HG03095 (cell line): ENCODE measurements around the gene ZBTB5.
"Not testable (repeated sequence)": the region's sequence is repeated elsewhere in the genome, so short reads cannot be mapped to it uniquely, and the experiment has no call there.

Source experiments
- ATAC-seq: cut with Tn5 transposase; IDR thresholded peaks from one replicate; pipeline ENCODE4 v1.9.1; 2021; ENCODE audit warnings: moderate library complexity; ENCODE audit not compliant: unreplicated experiment

ZBTB5 gene

DNA sequence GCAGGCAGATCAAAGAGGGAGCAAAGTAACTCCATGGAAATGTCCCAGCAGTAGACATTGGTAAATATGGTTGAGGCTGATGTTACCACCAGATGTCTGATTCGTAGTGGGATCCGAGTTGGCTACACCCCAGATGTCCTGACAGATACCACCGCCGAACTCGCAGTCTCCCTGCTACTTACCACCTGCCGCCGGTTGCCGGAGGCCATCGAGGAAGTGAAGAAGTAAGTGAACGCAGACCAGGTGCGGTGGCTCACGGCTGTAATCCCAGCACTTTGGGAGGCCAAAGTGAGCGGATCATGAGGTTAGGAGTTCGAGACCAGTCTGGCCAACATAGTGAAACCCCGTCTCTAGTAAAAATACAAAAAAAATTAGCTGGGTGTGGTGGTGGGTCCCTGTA, 38.8 kb downstream of the ZBTB5 start:
- not testable (repeated sequence) for ATAC-seq

DNA sequence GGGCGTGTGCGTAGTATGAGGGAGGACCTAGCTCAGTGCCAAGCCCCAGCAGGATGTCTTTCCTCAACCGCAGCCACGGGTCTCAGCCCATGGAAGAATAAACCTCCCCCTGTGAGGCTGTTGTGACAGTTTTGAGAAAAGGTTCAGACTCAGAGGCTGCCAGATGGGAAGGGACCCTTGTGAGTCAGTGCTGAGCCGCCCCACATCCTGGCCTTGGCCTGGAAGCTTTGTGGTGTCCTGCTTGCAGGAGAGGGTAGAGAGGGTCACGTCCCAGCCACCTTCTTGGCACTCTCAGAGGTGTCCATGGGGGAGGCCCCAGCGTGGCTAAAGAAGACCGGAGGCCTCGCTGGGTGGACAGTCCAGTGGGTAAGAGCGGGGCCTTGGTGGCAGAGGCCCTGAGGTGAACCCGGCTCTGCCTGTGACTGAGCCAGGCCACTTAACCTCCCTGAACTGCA, 39.9 kb downstream of the ZBTB5 start:
- ATAC-seq: no peak

DNA sequence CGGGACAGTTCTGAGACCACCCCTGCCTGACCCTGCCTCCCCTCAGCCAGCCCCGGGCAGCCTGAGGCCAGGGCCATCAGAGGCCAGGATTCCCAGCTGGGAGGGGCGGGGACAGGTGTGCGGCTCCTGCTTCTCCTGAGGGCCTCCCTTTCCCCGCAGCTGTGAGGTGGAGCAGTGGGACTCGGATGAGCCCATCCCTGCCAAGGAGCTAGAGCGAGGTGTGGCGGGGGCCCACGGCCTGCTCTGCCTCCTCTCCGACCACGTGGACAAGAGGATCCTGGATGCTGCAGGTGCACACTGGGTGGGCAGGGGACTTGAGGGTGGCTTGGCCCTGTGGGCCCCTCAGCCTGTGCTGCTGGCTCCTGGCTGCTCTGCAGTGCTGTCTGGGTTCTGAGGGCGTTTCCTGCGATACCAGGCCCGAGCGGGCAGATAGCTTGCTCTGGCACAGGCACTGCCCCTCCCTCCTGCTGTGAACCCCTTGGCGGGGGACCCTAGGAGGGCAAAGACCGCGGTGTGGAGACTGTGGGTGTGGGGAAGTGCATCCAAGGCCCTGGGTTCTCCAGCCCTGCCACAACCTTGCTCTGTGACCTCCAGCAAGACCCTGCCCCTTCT, 40.5 kb downstream of the ZBTB5 start:
- ATAC-seq: no peak

DNA sequence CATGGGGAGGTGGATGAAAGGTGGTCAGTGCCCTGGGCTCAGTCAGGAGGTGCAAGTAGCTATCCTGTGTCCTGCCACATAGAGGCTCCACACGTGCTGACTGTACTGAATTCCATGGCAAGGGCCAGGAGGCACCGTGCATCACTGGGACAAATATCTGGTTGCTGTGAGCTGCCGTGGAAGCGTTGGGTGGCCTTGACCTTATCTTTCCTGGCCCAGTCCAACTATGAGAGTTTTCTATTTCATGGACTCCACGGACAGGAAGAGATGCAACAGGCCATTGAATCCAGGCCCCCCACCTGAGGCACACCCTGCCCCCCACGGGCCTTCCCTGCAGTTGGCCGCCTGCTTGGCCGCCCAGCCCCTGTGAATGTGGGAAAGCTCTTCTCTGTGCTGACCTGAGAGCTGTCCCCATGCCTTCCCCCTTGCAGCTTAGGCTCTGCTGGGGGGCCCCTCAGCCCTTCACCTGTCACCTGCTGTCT, 41.0 kb downstream of the ZBTB5 start:
- no peak for ATAC-seq

DNA sequence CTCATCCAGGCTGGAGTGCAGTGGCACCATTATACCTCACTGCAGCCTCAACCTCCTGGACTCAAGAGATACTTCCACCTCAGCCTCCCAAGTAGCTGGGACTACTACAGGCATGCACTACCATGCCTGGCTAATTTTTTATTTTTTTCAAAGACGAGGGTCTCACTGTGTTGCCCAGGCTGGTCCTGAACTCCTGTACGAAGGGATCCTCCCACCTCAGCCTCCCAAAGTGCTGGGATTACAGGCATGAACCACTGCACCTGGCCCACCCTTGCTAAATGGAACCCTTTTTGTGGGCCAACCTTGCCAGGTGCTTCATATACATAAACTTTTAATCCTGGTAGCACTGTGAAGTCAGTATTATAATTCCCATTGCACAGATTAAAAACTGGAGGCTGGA, 41.7 kb downstream of the ZBTB5 start:
- ATAC-seq: no peak

DNA sequence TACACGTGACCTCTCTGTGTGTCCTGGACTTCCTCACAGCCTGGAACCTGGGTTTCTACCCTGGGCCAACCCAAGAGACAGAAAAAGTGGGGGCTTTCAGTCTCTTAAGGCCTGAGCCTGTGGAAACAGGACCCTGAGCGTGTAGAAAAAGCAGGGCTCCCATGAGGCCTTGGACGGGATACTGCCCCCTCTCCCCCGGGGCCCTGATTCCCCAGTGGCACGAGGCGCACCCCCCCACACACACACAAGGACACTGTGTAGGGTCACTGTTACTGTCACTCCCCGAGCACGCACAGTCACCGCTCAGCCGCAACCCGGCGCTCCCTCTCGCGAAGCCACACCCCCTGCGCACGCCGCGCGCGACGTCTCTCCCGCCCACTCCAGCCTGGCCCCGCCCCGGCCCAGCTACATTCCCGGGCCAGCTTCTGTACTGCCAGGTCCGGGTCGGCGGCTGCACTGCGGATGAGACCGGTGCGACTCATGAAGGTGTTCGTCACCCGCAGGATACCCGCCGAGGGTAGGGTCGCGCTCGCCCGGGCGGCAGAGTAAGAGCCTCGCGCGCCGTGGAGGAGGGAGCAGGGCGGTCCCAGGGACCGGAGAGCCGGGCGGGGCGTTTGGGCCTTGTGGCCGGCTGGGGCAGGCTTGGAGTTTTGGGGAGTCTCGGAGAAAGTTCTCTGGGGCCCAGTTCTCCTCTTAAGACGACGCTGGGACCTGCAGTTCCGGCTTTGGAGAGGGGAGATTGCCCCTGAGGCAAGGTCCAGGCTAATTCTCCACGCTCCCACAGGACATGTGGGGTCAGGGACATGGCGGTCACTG, 42.8 kb downstream of the ZBTB5 start, which contains the start of gene GRHPR:
Gene GRHPR, plus strand, starts transcription at position 408 of the 816 bp plus-strand sequence. Its CDS starts 55 bp downstream, at position 463.
- ATAC-seq: peak; percentile 92

DNA sequence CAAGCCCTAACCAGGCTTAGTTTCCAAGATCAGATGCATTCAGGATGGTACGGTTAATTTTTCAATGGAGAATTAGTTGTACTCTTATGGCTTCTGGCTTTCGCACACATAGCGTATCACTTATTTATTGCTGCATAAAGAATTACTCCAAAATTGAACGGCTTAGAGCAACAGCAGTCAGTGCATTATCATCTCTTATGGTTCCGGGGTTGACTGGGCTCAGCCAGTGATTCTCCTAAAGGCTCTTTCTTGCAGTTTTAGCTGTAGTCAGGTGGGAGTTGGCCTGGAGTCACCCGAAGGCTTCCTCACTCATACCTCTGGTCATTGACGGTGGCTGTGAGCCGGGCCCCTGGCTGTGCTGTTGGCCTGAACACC, 43.3 kb downstream of the ZBTB5 start:
- ATAC-seq: no peak

DNA sequence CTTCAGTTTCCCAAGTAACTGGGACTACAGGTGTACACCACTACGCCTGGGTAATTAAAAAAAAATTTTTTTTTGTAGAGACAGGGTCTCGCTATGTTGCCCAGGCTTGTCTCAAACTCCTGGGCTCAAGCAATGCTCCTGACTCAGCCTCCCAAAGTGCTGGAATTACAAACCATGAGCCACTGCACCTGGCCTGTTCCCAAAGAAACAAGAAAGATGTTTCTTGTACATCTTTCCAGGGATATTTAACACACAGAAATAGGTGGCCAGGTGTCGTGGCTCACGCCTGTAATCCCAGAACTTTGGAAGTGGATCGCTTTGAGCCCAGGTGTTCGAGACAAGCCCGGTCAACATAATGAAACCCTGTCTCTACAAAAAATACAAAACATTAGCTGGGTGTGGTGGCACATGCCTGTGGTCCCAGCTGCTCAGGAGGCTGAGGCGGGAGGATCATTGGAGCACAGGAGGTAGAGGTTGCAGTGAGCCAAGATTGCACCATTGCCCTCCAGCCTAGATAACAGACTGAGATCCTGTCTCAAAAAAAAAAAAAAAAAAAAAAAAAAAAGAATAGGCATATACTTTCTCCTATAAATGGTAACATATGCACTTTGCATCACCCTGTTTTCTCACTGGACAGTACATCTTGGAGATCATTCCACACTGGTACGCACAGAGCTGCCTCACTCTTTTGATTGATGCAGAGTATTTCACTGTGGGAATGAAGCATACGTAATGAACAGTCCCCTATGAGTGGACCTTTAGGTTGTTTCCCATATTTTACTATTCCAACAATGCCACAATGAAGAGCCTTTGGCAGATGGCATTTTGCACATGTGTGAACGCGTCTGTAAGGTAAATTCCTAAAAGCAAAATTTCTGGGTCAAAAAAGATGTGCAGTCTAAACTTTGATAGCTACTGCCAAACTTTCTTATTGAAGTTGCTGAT, 44.7 kb downstream of the ZBTB5 start:
- no peak for ATAC-seq

DNA sequence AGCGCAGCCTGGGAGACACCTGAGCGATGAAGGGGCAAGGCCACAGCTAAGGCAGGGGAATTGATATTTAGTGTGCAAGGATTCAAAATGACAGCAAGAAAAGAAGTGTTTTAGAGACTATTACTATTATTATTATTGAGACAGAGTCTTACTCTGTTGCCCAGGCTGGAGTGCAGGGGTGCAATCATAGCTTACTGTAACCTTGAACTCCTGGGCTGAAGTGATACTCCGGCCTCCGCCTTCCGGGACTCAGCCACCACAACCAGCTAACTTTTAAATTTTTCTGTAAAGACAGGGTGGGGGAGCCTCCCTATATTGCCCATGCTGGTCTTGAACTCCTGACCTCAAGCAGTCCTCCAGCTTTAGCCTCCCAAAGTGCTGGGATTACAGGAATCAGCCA, 46.0 kb downstream of the ZBTB5 start:
- ATAC-seq: no peak

DNA sequence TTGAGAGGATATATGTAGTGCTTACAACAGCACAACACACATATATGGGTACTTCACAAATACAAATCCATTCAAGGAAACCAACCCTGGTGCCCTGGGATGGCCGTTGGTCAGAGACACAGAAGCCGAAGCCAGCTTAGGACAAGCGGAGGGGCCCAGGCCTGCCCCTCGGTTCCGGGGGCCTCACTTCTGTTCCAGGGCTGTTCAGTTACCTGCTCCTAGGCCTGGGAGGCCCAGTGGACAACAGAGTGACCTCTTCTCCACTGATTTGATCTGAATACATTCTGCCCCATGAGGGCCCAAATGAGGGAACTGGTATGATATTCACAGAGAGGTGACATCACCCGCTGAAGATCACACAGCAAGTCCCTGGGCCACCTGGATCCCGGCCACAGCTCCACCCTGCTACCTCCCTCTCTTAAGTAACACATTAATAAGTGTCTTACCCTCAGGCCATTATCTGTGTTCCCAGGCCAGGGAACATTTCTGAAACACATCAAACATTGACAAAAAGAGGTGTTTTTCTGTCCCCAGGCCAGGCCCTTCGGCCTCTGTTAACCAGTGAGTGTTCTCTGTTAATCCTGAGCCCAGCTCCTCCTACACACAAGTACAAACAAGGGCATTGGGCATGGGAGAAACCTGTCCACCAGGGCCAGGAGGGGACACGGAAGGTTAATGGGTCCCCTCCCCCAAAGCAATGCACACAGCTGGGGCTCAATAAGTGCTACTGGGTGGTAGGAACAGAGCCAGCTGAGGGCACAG, 47.2 kb downstream of the ZBTB5 start:
- no peak for ATAC-seq

DNA sequence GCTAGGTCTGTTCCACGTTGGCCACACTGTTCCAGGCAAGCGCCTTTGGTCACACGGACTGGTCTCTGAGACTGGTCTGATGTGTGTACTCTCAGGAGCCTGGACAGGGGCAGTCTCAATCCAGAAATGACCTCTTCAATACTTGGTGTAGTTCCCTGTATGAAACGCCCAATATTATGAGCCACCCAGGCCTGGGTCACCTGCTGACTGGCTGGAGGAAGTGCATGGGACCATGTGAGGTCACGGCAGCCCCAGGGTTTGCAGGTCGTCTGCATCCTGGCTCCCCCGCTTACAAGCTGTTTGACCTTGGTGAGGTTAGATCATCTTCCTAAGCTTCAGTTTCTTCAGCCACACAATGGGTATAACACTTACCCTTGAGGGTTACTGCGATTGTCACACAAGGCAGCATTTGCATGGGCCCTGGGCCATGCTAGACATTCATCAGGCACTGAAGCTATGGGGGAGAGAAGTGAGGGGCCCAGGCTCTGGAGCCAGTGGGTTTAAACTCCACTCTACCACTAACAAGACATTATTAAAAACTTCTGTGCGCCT, 47.9 kb downstream of the ZBTB5 start:
- ATAC-seq: no peak

DNA sequence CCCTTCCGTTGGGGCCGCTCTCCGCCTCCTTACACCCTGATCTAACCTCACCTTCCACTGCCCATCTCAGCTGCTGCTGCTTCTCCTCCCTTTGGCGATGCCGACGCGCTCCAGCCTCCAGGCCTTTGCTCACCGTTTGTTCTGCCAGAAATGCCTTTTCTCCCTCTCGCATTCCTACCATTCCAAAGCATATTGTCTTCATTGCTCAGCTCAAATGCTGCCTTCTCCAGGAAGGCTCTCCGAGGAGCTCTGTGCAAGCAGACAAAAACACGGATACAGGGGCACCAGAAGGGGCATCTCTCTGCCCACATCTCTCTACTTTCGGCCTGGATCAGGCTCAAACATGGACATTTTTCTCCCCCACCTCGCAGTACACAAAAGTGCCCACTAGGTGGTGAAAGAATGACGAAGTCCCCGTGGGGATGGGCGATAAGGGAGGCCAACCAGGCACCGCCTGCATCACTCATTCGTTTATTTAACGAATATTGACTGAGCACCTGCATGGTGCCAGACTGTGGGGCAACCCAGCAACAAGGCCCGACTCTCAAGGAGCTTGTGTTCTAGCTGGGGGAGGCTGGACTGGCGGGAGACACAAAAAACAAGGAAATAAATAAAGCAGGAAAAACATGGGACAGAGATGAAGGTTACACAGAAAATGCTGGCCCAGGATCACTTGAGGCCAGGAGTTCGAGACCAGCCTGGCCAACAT, 50.1 kb downstream of the ZBTB5 start:
- no peak for ATAC-seq

DNA sequence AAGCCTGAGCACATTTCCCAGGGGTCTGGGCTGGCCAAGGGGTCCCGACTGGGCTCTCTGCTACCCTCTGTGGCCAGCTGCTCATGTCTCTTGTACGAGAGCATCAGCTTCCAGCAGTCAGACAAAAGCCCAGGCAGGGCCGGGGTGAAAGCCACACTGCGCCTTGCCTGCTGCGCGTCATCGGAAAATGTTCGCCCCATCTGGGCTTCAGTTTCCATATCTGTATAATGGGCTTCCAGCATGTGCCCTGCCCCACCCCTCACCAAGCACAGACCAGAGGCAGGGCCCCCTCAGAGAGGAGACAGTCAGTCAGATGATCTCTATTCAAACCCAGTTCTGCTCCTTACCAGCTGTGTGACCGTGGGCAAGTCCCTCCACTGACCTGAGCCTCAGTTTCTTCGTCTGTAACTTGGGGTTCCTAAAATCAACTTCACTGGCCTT, 50.7 kb downstream of the ZBTB5 start:
- no peak for ATAC-seq

DNA sequence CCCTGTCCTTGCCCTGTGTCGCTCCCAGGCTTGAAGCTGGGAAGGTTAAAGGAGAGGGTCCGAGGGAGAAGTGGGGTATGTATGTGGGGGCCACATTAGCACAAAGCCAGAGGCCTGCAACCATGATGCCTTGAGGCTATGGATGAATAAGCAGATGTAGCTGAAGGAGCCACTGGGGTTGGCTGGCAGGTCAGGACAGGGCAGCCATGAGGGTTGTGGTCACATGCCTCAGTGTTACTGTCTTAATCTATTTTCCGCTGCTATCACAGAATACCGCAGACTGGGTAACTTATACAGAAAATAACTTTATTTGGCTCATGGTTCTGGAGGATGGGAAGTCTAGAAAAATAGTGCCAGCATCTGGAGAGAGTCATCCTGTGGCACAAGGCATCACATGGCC, 51.9 kb downstream of the ZBTB5 start:
- ATAC-seq: no peak

DNA sequence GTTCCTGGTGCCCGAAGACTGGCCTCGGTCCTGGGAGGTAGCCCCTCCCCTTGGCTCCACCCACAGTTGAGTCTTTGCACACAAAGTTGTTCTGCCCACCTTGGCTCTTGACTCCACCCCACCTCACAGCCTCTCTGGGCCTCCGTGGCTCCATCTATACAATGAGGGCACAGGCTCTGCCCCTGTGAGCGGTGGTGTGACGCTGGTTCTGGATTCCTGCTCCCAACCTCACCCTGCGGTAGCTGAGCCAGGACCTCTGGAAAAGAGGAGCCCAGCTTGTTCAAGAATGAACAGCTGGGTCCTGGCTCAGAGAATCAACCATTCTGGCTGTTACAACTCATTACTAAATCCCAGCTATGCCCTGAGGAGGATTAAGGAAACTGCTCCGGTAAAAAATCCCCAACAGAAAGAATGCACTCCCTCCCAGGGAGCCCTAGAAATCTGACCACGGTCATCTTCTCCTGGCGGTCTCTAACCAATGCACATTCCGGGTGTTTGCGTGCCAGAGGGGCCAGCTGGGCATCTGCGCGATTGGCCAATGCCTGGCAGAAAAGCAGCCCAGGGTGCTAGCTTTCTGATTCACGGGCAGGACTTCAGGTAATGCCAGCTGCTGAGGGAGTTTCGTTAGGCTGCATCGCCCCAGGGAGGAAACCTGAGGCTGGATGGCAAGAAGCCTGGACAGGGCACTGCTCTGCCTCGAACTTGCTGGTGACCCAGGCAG, 52.7 kb downstream of the ZBTB5 start:
- ATAC-seq: no peak

DNA sequence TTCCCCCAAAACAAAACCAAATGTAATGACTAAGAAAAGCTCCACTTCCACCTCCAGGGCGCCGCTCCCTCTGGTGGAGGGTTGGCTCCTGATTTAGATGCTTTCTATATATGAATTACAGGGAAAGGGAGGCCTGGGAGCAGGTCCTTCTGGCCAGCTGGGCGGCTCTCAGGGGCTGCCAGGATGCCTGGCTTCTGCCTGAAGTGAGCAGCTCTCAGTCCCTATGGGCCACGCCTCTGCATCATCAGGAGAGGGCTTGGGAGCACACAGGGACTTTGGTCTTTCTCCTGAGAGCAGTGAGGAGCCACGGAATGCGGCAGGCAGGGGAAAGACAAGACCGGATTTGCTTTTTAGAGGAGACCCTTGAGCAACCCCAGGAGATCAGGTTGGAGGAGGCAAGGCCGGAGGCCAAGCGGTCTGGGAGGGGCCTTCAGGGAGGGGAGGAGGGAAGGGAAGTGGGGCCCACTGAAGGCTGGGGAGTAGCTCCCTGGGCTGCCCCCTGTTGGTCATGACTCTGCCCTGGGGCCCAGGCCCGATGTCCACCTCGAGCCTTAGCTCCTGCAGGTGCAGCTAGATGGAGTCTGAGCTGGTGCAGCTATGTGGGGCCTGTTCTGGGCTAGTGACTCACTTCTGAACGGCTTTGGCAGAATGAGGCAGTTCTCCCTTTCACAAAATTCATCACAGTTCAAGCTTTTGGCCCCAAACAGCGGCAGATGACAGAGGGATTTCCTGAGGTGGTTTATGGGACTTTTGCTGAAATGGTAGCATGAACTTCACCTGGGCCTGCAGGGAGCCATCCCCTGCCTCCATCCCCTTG, 54.1 kb downstream of the ZBTB5 start:
- ATAC-seq: peak; percentile 28

DNA sequence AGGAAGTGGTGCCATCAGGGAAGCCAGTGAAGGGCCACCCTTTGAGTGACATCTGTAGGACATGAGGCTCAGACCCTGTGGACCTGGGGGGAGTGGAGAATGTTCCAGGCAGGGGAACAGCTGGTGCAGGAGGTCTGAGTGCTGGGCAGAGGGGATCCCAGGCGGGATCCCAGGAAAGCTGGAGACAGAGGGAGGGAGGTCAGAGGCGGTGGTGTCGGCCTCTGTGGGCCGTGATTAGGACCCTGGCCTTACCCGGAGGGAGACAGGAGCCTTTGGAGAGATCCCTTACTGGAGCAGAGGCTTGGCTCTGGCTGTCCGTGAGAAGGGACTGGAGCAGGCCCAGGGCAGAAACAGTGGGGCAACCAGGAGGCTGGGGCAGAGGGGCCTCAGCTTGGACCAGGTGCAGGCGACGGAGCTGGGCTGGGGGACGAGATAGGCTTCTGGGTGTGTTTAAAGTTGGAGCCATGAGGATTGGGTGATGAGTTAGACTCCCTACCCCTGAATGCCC, 54.8 kb downstream of the ZBTB5 start:
- no peak for ATAC-seq
